DOHH2 (cell line): Measurements from ENCODE around the gene KISS1R.

ENCODE experiments used
- H3F3A ChIP-seq: fragments of 200-600 bp; sonication (generic), shearing (Covaris generic); 2 replicates; pipeline ENCODE4 v1.6.0; 2016; ENCODE audit warnings: antibody characterized with exemption, mild to moderate bottlenecking; ENCODE audit not compliant: control insufficient read depth, insufficient read depth
- H3K27ac ChIP-seq: fragments of 200-600 bp; sonication (generic); 2 replicates; pipeline ENCODE4 v1.5.1; 2014; ENCODE audit warnings: low read depth, mild to moderate bottlenecking, low read length, moderate library complexity
- H3K27me3 ChIP-seq: fragments of 200-600 bp; sonication (generic); 2 replicates; pipeline ENCODE4 v1.6.1; 2014; ENCODE audit warnings: mild to moderate bottlenecking, low read length, mixed read lengths; ENCODE audit not compliant: control insufficient read depth
- H3K36me3 ChIP-seq: fragments of 200-600 bp; sonication (generic); 2 replicates; pipeline ENCODE4 v1.6.1; 2014; ENCODE audit warnings: mild to moderate bottlenecking, low read length, moderate library complexity, mixed read lengths; ENCODE audit not compliant: control insufficient read depth
- H3K4me1 ChIP-seq: fragments of 200-600 bp; sonication (generic); 2 replicates; pipeline ENCODE4 v1.6.1; 2014; ENCODE audit warnings: mild to moderate bottlenecking, low read length, mixed read lengths; ENCODE audit not compliant: control insufficient read depth
- H3K4me2 ChIP-seq: fragments of 200-600 bp; sonication (generic); 2 replicates; pipeline ENCODE4 v1.6.0; 2014; ENCODE audit warnings: mild to moderate bottlenecking, low read length, moderate library complexity
- H3K4me3 ChIP-seq: fragments of 200-600 bp; sonication (generic); 2 replicates; pipeline ENCODE4 v1.5.1; 2014; ENCODE audit warnings: mild to moderate bottlenecking, low read length, mixed read lengths
- H3K79me2 ChIP-seq: fragments of 200-600 bp; sonication (generic); 2 replicates; pipeline ENCODE4 v1.6.1; 2014; ENCODE audit warnings: mild to moderate bottlenecking, low read length, mixed read lengths; ENCODE audit not compliant: control insufficient read depth
- H3K9me2 ChIP-seq: fragments of 200-600 bp; sonication (generic); replicated peaks from 2 replicates; pipeline ENCODE4 v1.6.1; 2014; ENCODE audit warnings: mild to moderate bottlenecking, low read length, mixed read lengths; ENCODE audit not compliant: control insufficient read depth
- H3K9me3 ChIP-seq: fragments of 200-600 bp; sonication (generic); 2 replicates; pipeline ENCODE4 v1.6.1; 2014; ENCODE audit warnings: antibody characterized with exemption, low read length, mixed read lengths; ENCODE audit not compliant: control insufficient read depth, insufficient read depth
- H4K20me1 ChIP-seq: fragments of 200-600 bp; sonication (generic); 2 replicates; pipeline ENCODE4 v1.6.0; 2014; ENCODE audit warnings: low read depth, mild to moderate bottlenecking, antibody characterized with exemption, low read length, moderate library complexity; ENCODE audit not compliant: control insufficient read depth, insufficient read depth
- EZH2phosphoT487 ChIP-seq: fragments of 200-600 bp; sonication (generic); IDR thresholded peaks from 2 replicates; pipeline ENCODE4 v1.6.1; 2017; ENCODE audit warnings: borderline replicate concordance, mild to moderate bottlenecking, antibody characterized with exemption, low read length, moderate library complexity, mixed read lengths
- TF ChIP-seq, protein P1 (sequence below): fragments of 200-600 bp; sonication (generic); IDR thresholded peaks from one replicate; pipeline ENCODE4 v1.5.1; 2014; ENCODE audit warnings: antibody characterized with exemption, mild to moderate bottlenecking, low read depth, low read length; ENCODE audit not compliant: poor library complexity, severe bottlenecking

KISS1R gene

DNA sequence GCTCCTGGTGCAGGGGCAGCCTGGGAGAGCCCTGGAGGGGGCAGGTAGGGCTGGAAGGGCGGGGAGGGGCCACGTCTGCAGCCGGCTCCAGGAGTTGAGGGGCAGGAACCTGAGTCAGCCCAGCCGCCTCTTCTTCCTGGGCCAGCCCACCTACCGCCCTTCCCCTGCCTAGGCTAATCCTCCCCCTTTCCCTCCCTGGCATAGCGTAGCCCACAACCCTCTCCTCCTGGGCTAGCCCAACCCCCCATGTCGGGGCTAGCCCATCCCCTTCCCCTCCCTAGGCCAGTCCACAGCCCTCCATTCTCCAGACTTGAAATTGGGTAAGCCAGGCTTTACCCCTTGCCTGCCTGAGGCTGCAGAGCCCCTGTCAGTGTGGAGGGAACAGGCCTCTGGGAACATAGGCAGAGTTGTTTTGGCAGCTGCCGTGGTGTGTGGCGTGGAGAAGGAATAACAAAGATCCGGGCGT, 46.4 kb downstream of the KISS1R start:
- H3K9me3 ChIP-seq = no peaks in the 10 kb centered on the region
- H4K20me1 ChIP-seq = no peaks in the 10 kb centered on the region
- H3K4me2 ChIP-seq = no peak overlapping the region
- no peaks in the 10 kb centered on the region for H3K4me1 ChIP-seq
- no peak overlapping the region for H3K4me3 ChIP-seq
- H3K9me2 ChIP-seq = no peaks in the 10 kb centered on the region
- no peak for TF ChIP-seq EZH2phosphoT487
- TF ChIP-seq, protein P1, sequence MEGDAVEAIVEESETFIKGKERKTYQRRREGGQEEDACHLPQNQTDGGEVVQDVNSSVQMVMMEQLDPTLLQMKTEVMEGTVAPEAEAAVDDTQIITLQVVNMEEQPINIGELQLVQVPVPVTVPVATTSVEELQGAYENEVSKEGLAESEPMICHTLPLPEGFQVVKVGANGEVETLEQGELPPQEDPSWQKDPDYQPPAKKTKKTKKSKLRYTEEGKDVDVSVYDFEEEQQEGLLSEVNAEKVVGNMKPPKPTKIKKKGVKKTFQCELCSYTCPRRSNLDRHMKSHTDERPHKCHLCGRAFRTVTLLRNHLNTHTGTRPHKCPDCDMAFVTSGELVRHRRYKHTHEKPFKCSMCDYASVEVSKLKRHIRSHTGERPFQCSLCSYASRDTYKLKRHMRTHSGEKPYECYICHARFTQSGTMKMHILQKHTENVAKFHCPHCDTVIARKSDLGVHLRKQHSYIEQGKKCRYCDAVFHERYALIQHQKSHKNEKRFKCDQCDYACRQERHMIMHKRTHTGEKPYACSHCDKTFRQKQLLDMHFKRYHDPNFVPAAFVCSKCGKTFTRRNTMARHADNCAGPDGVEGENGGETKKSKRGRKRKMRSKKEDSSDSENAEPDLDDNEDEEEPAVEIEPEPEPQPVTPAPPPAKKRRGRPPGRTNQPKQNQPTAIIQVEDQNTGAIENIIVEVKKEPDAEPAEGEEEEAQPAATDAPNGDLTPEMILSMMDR = no peak
- no peaks in the 10 kb centered on the region for H3F3A ChIP-seq
- no peaks in the 10 kb centered on the region for H3K27me3 ChIP-seq
- H3K36me3 ChIP-seq = no peaks in the 10 kb centered on the region
- no peak overlapping the region for H3K27ac ChIP-seq
- H3K79me2 ChIP-seq = no peaks in the 10 kb centered on the region

GRCh38 chr19:964116-964520, 47.0 kb downstream of the KISS1R start:
- Histone ChIP-seq H3K4me3 (no peak overlapping the region), H3K36me3 (no peaks in the 10 kb centered on the region), H3K9me2 (no peaks in the 10 kb centered on the region), H3K4me1 (no peaks in the 10 kb centered on the region), H3K27ac (no peak overlapping the region), H3K79me2 (no peaks in the 10 kb centered on the region), H3K4me2 (no peak overlapping the region), H3K9me3 (no peaks in the 10 kb centered on the region), H3K27me3 (no peaks in the 10 kb centered on the region), H3F3A (no peaks in the 10 kb centered on the region), H4K20me1 (no peaks in the 10 kb centered on the region)
- TF ChIP-seq EZH2phosphoT487 = no peak
- TF ChIP-seq, protein P1 = no peak

DNA sequence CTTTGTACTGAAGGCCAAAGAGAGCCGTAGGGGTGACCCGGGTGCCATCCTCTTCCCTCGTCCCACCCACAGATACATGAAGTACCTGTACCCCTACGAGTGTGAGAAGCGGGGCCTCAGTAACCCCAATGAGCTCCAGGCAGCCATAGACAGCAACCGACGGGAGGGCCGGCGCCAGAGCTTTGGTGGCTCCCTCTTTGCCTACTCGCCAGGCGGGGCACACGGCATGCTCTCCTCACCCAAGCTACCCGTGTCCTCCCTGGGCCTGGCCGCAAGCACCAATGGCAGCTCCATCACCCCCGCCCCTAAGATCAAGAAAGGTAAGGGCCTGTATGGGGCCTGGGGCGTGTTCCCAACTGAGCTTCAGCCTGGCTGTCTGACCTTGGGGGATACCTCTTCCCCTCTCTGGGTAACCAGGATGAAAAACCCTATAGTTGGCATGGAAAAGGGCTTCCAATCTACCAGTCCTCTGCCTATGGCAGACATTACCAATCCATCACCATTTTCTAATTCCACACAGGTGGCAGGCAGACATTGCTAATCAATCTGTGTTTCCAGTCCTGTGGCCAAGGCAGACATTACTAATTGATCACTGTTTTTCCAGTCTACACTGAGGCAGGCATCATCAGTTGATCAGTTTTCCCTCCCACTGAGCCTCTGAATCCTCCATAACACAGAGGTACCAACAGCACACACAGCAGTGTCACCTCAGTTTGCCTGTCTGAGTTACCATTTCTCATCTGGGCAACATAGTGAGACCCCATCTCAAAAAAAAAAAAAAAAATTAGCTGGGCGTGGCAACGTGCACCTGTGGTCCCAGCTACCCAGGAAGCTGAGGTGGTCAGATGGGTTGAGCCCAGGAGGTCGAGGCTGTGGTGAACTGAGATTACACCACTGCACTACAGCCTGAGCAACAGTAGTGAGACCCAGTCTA, 47.9 kb downstream of the KISS1R start:
- H3K27ac ChIP-seq = no peak overlapping the region

More for the DNA sequence above, 47.9 kb downstream of the KISS1R start:
- no peaks in the 10 kb centered on the region for H4K20me1 ChIP-seq
- no peaks in the 10 kb centered on the region for H3F3A ChIP-seq
- H3K36me3 ChIP-seq = no peaks in the 10 kb centered on the region
- TF ChIP-seq, protein P1 = no peak
- TF ChIP-seq EZH2phosphoT487 = no peak
- no peaks in the 10 kb centered on the region for H3K27me3 ChIP-seq
- no peaks in the 10 kb centered on the region for H3K9me2 ChIP-seq
- no peaks in the 10 kb centered on the region for H3K4me1 ChIP-seq
- H3K79me2 ChIP-seq = no peaks in the 10 kb centered on the region
- H3K4me3 ChIP-seq = no peak overlapping the region
- H3K9me3 ChIP-seq = no peaks in the 10 kb centered on the region
- no peak overlapping the region for H3K4me2 ChIP-seq
